GM12878 (cell line): ENCODE results near the gene ME2. TPM values are rescaled to one million over a fixed set of nuclear protein-coding genes. Genes with fewer than 3 reads are reported as not detected.

Source experiments
- ATF7 ChIP-seq: fragments of 450-650 bp; IDR thresholded peaks from 2 replicates; pipeline ENCODE4 v1.6.1; 2016; ENCODE audit warnings: low read depth, mild to moderate bottlenecking
- BCL11A ChIP-seq: IDR thresholded peaks from 2 replicates; pipeline ENCODE4 v1.6.1; 2011; ENCODE audit warnings: low read depth, low read length
- CEBPZ ChIP-seq: fragments of 150-350 bp; IDR thresholded peaks from 2 replicates; pipeline ENCODE4 v1.6.1; 2016; ENCODE audit warnings: low read depth, low read length
- ESRRA ChIP-seq: IDR thresholded peaks from 2 replicates; pipeline ENCODE4 v1.6.1; 2012; ENCODE audit warnings: mild to moderate bottlenecking, low read length, improper control_type of control experiment
- HDAC2 ChIP-seq: fragments of 200-600 bp; sonication (generic); IDR thresholded peaks from 2 replicates; pipeline ENCODE4 v1.6.1; 2017
- HDAC6 ChIP-seq: fragments of 200-600 bp; sonication (generic); IDR thresholded peaks from one replicate; pipeline ENCODE4 v1.8.0; 2017; ENCODE audit warnings: antibody characterized with exemption; ENCODE audit not compliant: unreplicated experiment
- KDM1A ChIP-seq: fragments of 200-600 bp; sonication (generic); IDR thresholded peaks from 2 replicates; pipeline ENCODE4 v1.6.1; 2016; ENCODE audit warnings: borderline replicate concordance
- LARP7 ChIP-seq: fragments of 450-650 bp; IDR thresholded peaks from 2 replicates; pipeline ENCODE4 v1.6.1; 2017; ENCODE audit warnings: mild to moderate bottlenecking
- NFIC ChIP-seq: IDR thresholded peaks from 2 replicates; pipeline ENCODE4 v1.6.1; 2012; ENCODE audit warnings: low read depth, mild to moderate bottlenecking, inconsistent platforms, low read length, moderate library complexity
- NFYA ChIP-seq: IDR thresholded peaks from 2 replicates; pipeline ENCODE4 v1.6.1; 2011; ENCODE audit warnings: low read depth, mild to moderate bottlenecking, low read length, improper control_type of control experiment, borderline replicate concordance
- PAX8 ChIP-seq: fragments of 450-650 bp; IDR thresholded peaks from 2 replicates; pipeline ENCODE4 v1.6.1; 2017; ENCODE audit warnings: mild to moderate bottlenecking, moderate library complexity
- RELB ChIP-seq: fragments of 450-650 bp; IDR thresholded peaks from 2 replicates; pipeline ENCODE4 v1.6.1; 2017; ENCODE audit warnings: low read depth, mild to moderate bottlenecking, moderate library complexity
- RUNX3 ChIP-seq: IDR thresholded peaks from 2 replicates; pipeline ENCODE4 v1.6.1; 2012; ENCODE audit warnings: low read length, inconsistent platforms
- SP1 ChIP-seq: IDR thresholded peaks from one replicate; pipeline ENCODE4 v1.6.1; 2011; ENCODE audit warnings: low read depth, low read length
- SUZ12 ChIP-seq: fragments of 200-600 bp; sonication (generic); IDR thresholded peaks from one replicate; pipeline ENCODE4 v1.6.1; 2018; ENCODE audit warnings: antibody characterized with exemption, mild to moderate bottlenecking; ENCODE audit not compliant: unreplicated experiment
- ZBED1 ChIP-seq: IDR thresholded peaks from 2 replicates; pipeline ENCODE4 v1.6.1; 2016; ENCODE audit warnings: borderline replicate concordance
- ZBTB11 ChIP-seq: fragments of 450-650 bp; formaldehyde crosslinking; IDR thresholded peaks from 2 replicates; pipeline ENCODE4 v1.5.0; 2022; ENCODE audit warnings: mild to moderate bottlenecking, missing genetic modification characterization
- ZNF384 ChIP-seq: IDR thresholded peaks from 2 replicates; pipeline ENCODE4 v1.6.1; 2012; ENCODE audit warnings: low read depth, mild to moderate bottlenecking, low read length, improper control_type of control experiment, borderline replicate concordance
- polyA plus RNA-seq, 11 experiments: library from polyadenylated mRNA; depleted of rRNA in 4 of 11; unstranded in 6 of 11; stranded (reverse) in 5 of 11; fragments of >200 nt; fragmentation: Nextera tagmentation in 4 of 11; fragmentation: Illumina TruSeq in 1 of 11; extraction: Ambion mirVana in 4 of 11; extraction: Trizol in 1 of 11; gene quantifications; 1 replicate in 1 of 11; 2 replicates in 10 of 11; pipeline versions ENCODE4 v1.2.1 to v1.2.3, GENCODE V29; 2011 to 2016; ENCODE audit warnings: inconsistent platforms in 2 of 11, missing spikeins in 2 of 11, low read depth in 1 of 11
- total RNA-seq, 4 experiments: library from RNA; depleted of rRNA in 3 of 4; stranded (reverse); fragments of >200 nt in 3 of 4; fragmentation: Illumina TruSeq in 1 of 4; extraction: Trizol in 1 of 4; gene quantifications; 2 replicates each; pipeline versions ENCODE4 v1.2.1 to v1.2.3, GENCODE V29; 2013 to 2021

ME2 gene
- total and polyA plus RNA-seq, 10 of the 15 experiments (the other 5 are each of a cell fraction or from before 2014, with no cell fraction given), result 41.3 to 155 (median 133) TPM

GRCh38 chr18:50879302-50880118, 592 bp downstream of the ME2 start (continued):
- TF ChIP-seq ZBTB11 (CRISPR knock-in tag), result no peak
- TF ChIP-seq RELB, result peak; percentile 16; the same call in 1 of the 2 replicates
- 0 out of 2 replicates have a peak, but pooled peaks have one; percentile 36 for TF ChIP-seq ATF7
- no peak for TF ChIP-seq ESRRA
- no peak for TF ChIP-seq SP1
- TF ChIP-seq ZBED1, result no peak
- TF ChIP-seq PAX8, result no peak
- no peak for TF ChIP-seq HDAC2
- no peak for TF ChIP-seq NFYA
- TF ChIP-seq BCL11A, result no peak
- peak; percentile 21 for TF ChIP-seq HDAC6
- no peak for TF ChIP-seq ZNF384
- no peak for TF ChIP-seq SUZ12
- no peak for TF ChIP-seq CEBPZ
- no peak for TF ChIP-seq KDM1A
- TF ChIP-seq NFIC, result no peak
- no peak for TF ChIP-seq RUNX3
- TF ChIP-seq LARP7, result peak; percentile 16
